ENCODE data around the gene ARMH2.
"Not testable (repeated sequence)": the region's sequence is repeated elsewhere in the genome, so short reads cannot be mapped to it uniquely, and the experiment has no call there.

ARMH2 gene

DNA sequence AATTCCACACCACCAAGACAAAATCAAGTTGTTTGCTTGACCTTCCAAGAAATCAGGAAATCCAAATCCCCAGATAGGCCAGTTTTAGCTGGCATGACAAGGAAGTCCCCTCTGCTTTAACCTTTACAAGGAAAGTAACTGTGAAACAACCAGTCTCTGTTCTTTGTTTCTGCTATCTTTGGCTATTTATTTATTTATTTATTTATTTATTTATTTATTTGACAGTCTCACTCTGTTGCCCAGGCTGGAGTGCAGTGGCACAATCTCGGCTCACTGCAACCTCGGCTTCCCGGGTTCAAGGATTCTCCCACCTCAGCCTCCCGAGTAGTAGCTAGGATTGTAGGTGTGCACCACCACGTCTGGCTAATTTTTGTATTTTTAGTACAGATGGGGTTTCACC is 38.5 kb downstream of the ARMH2 start:
- POLR2A ChIA-PET: interaction anchor here (0.6 kb wide), 1 partner anchor 1106 kb away, joined by 3 read pairs; no protein-coding TSS in a partner anchor

DNA sequence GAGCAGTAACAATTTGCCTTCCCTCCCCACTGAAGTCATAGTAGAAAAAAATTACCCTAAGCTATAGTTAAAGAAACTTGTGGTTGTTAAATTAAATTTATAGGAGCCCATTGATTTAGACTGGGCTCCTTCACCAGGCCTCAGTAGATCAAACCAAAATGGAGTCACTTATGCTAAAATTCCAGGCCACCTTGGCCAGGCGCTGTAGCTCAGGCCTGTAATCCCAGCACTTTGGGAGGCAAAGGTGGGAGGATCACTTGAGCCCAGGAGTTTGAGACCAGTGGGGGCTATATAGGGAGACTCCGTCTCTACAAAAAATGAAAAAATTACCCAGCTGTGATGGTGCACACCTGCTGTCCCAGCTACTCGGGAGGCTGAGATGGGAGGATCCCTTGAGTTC is 39.0 kb downstream of the ARMH2 start:
- H3K36me3 ChIP-seq (ENCODE audit: control insufficient read depth in 4 of 4, insufficient read depth in 4 of 4, low read length in 3 of 4): no peaks in the 10 kb centered on the region
- H3K9me3 ChIP-seq (ENCODE audit: control extremely low read depth in 1 of 5, control insufficient read depth in 4 of 5, insufficient read depth in 2 of 5, low read depth in 1 of 5, low read length in 4 of 5): no peaks in the 10 kb centered on the region
- H3K27ac ChIP-seq (ENCODE audit: insufficient read depth in 1 of 2, low read depth in 1 of 2, low read length in 2 of 2, poor library complexity in 1 of 2, severe bottlenecking in 2 of 2): no peak overlapping the region
- H3K27me3 ChIP-seq (replicated peaks in 2 of 5; ENCODE audit: control insufficient read depth in 4 of 5, insufficient read depth in 5 of 5, low read length in 4 of 5): no peaks in the 10 kb centered on the region
- ChIA-PET CTCF (interaction anchor here (1.3 kb wide), 1 partner anchor 177 kb away, joined by 3 read pairs; no protein-coding TSS in a partner anchor), POLR2A (interaction anchor here (0.6 kb wide), 1 partner anchor 1106 kb away, joined by 3 read pairs; no protein-coding TSS in a partner anchor)
- WGBS (ENCODE audit: insufficient coverage): 100% methylated on average over 2 of the region's 3 CpGs
- H3K4me3 ChIP-seq (ENCODE audit: control insufficient read depth in 1 of 7, extremely low read depth in 1 of 7, insufficient read depth in 4 of 7, low read depth in 2 of 7, low read length in 6 of 7): no peak overlapping the region
- peaks cover 0 to 4% (median 0%) of the 10 kb centered on the region in 4 experiments for H3K4me1 ChIP-seq (ENCODE audit: control extremely low read depth in 1 of 4, control insufficient read depth in 4 of 4, insufficient read depth in 4 of 4, low read length in 3 of 4)
- no peak for DNase-seq

More for the DNA sequence above, 38.5 kb downstream of the ARMH2 start:
- CTCF ChIA-PET: interaction anchor here (1.9 kb wide), 1 partner anchor 21 kb away, joined by 5 read pairs; no protein-coding TSS in a partner anchor
- H3K4me1 ChIP-seq (ENCODE audit: control extremely low read depth in 1 of 4, control insufficient read depth in 4 of 4, insufficient read depth in 4 of 4, low read length in 3 of 4): peaks cover 0 to 4% (median 0%) of the 10 kb centered on the region in 4 experiments
- 100% methylated on average over 5 of the region's 5 CpGs for WGBS (ENCODE audit: insufficient coverage)
- H3K9me3 ChIP-seq (ENCODE audit: control extremely low read depth in 1 of 5, control insufficient read depth in 4 of 5, insufficient read depth in 2 of 5, low read depth in 1 of 5, low read length in 4 of 5): no peaks in the 10 kb centered on the region
- no peak overlapping the region for H3K27ac ChIP-seq (ENCODE audit: insufficient read depth in 1 of 2, low read depth in 1 of 2, low read length in 2 of 2, poor library complexity in 1 of 2, severe bottlenecking in 2 of 2)
- H3K27me3 ChIP-seq (replicated peaks in 2 of 5; ENCODE audit: control insufficient read depth in 4 of 5, insufficient read depth in 5 of 5, low read length in 4 of 5): no peaks in the 10 kb centered on the region
- H3K36me3 ChIP-seq (ENCODE audit: control insufficient read depth in 4 of 4, insufficient read depth in 4 of 4, low read length in 3 of 4): no peaks in the 10 kb centered on the region
- no peak overlapping the region for H3K4me3 ChIP-seq (ENCODE audit: control insufficient read depth in 1 of 7, extremely low read depth in 1 of 7, insufficient read depth in 4 of 7, low read depth in 2 of 7, low read length in 6 of 7)
- DNase-seq: no peak

DNA sequence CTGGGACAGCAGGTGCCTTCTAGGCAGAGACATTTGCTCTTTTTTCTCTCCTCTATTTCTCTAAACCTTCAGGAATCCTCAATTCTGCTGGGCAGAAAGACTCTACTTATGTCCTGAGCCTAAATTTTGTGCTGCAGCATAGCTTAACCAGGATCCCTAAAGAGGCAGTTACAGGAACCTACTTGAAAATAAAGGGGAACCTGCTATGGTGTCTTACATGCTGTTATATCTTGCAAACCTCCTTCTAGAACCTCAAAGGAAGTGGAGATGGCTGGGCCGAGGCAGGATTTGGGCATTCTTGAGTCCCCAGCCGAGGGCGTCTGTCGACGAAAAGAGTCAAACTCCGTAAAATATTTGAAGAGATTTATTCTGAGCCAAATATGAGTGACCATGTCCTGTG is 41.1 kb downstream of the ARMH2 start:
- H3K9me3 ChIP-seq (ENCODE audit: control extremely low read depth in 1 of 5, control insufficient read depth in 4 of 5, insufficient read depth in 2 of 5, low read depth in 1 of 5, low read length in 4 of 5): no peaks in the 10 kb centered on the region
- DNase-seq: peak in 2 of 3 donors; percentile 14 to 23
- no peak overlapping the region for H3K4me3 ChIP-seq (ENCODE audit: control insufficient read depth in 1 of 7, extremely low read depth in 1 of 7, insufficient read depth in 4 of 7, low read depth in 2 of 7, low read length in 6 of 7)
- CTCF ChIA-PET: interaction anchor here (1.6 kb wide), 1 partner anchor 9 kb away, joined by 3 read pairs; no protein-coding TSS in a partner anchor
- no peak overlapping the region for H3K27ac ChIP-seq (ENCODE audit: insufficient read depth in 1 of 2, low read depth in 1 of 2, low read length in 2 of 2, poor library complexity in 1 of 2, severe bottlenecking in 2 of 2)
- no peaks in the 10 kb centered on the region for H3K27me3 ChIP-seq (replicated peaks in 2 of 5; ENCODE audit: control insufficient read depth in 4 of 5, insufficient read depth in 5 of 5, low read length in 4 of 5)
- POLR2A ChIA-PET: no interaction called here
- WGBS (ENCODE audit: insufficient coverage): 71% methylated on average over 6 of the region's 6 CpGs
- peaks cover 0 to 4% (median under 1%) of the 10 kb centered on the region in 4 experiments for H3K4me1 ChIP-seq (ENCODE audit: control extremely low read depth in 1 of 4, control insufficient read depth in 4 of 4, insufficient read depth in 4 of 4, low read length in 3 of 4)
- no peaks in the 10 kb centered on the region for H3K36me3 ChIP-seq (ENCODE audit: control insufficient read depth in 4 of 4, insufficient read depth in 4 of 4, low read length in 3 of 4)

DNA sequence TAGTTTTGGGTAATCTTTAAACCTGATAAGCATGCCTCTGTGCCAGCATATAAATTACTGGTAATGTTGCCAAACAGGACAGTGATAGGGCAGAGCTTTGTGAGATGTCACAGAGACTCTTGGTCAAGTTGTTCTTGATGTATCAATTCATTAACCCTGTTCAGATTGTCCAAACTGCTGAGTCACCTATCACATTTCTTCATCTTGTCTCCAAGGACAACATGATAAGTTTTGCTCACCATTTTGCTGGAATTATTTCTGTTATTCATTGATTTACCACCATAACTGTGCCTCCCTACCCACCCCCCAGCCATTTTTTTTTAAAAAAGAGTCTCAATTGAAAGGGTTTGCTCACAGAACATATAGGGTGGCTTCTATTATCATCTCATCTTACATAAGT is 43.4 kb downstream of the ARMH2 start:
- Histone ChIP-seq H3K36me3 (ENCODE audit: control insufficient read depth in 4 of 4, insufficient read depth in 4 of 4, low read length in 3 of 4) (no peaks in the 10 kb centered on the region), H3K27ac (ENCODE audit: insufficient read depth in 1 of 2, low read depth in 1 of 2, low read length in 2 of 2, poor library complexity in 1 of 2, severe bottlenecking in 2 of 2) (no peak overlapping the region), H3K9me3 (ENCODE audit: control extremely low read depth in 1 of 5, control insufficient read depth in 4 of 5, insufficient read depth in 2 of 5, low read depth in 1 of 5, low read length in 4 of 5) (no peaks in the 10 kb centered on the region), H3K27me3 (replicated peaks in 2 of 5; ENCODE audit: control insufficient read depth in 4 of 5, insufficient read depth in 5 of 5, low read length in 4 of 5) (no peaks in the 10 kb centered on the region), H3K4me1 (ENCODE audit: control extremely low read depth in 1 of 4, control insufficient read depth in 4 of 4, insufficient read depth in 4 of 4, low read length in 3 of 4) (peaks cover 0 to 4% (median 1%) of the 10 kb centered on the region in 4 experiments), H3K4me3 (ENCODE audit: control insufficient read depth in 1 of 7, extremely low read depth in 1 of 7, insufficient read depth in 4 of 7, low read depth in 2 of 7, low read length in 6 of 7) (no peak overlapping the region)
- ChIA-PET CTCF (no interaction called here), POLR2A (no interaction called here)
- DNase-seq: peak in 2 of 3 donors; percentile 16 to 29

DNA sequence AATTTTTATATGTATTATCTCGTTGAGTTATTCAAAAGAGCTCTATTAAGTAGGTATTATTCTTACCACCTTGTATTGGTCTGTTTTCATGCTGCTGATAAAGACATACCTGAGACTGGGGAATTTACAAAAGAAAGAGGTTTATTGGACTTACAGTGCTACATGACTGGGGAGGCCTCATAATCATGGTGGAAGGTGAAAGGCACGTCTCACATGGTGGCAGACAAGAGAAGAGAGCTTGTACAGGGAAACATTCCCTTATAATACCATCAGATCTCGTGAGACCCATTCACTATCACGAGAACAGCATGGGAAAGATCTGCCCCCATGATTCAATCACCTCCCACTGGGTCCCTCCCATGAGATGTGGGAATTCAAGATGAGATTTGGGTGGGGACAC is 44.3 kb downstream of the ARMH2 start:
- H3K9me3 ChIP-seq (ENCODE audit: control extremely low read depth in 1 of 5, control insufficient read depth in 4 of 5, insufficient read depth in 2 of 5, low read depth in 1 of 5, low read length in 4 of 5); H3K27me3 ChIP-seq (replicated peaks in 2 of 5; ENCODE audit: control insufficient read depth in 4 of 5, insufficient read depth in 5 of 5, low read length in 4 of 5); H3K4me1 ChIP-seq (ENCODE audit: control extremely low read depth in 1 of 4, control insufficient read depth in 4 of 4, insufficient read depth in 4 of 4, low read length in 3 of 4); POLR2A ChIA-PET; H3K36me3 ChIP-seq (ENCODE audit: control insufficient read depth in 4 of 4, insufficient read depth in 4 of 4, low read length in 3 of 4); H3K27ac ChIP-seq (ENCODE audit: insufficient read depth in 1 of 2, low read depth in 1 of 2, low read length in 2 of 2, poor library complexity in 1 of 2, severe bottlenecking in 2 of 2); DNase-seq; H3K4me3 ChIP-seq (ENCODE audit: control insufficient read depth in 1 of 7, extremely low read depth in 1 of 7, insufficient read depth in 4 of 7, low read depth in 2 of 7, low read length in 6 of 7): not testable (repeated sequence)
- WGBS (ENCODE audit: insufficient coverage): no CpG with 5 or more reads among the region's 4 CpGs
- CTCF ChIA-PET: interaction anchor here (1.0 to 1.7 kb wide), 2 partner anchors 10 to 21 kb away, joined by 4 read pairs; partner anchors contain the start of gene GMNN

DNA sequence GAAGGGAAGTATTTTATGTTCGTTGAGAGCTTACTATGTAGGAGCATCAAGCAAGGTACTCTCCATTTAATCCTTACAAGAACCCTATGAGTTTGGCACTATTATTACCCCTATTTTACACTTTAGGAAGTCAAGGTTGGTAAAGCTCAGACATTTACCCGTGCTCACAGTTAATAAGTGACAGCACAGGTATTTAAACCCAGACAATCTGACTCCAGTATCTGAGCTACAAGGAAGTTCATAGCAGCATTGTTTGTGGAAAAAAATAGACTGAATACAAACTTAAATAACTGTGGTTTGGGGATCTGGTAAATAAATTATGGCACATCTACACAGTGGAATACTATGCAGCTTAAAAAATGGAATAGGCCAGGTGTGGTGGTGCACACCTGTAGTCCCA is 45.2 kb downstream of the ARMH2 start:
- DNase-seq: no peak
- Histone ChIP-seq H3K4me1 (ENCODE audit: control extremely low read depth in 1 of 4, control insufficient read depth in 4 of 4, insufficient read depth in 4 of 4, low read length in 3 of 4) (peaks cover 0 to 7% (median 3%) of the 10 kb centered on the region in 4 experiments), H3K36me3 (ENCODE audit: control insufficient read depth in 4 of 4, insufficient read depth in 4 of 4, low read length in 3 of 4) (no peaks in the 10 kb centered on the region), H3K4me3 (ENCODE audit: control insufficient read depth in 1 of 7, extremely low read depth in 1 of 7, insufficient read depth in 4 of 7, low read depth in 2 of 7, low read length in 6 of 7) (no peak overlapping the region), H3K27ac (ENCODE audit: insufficient read depth in 1 of 2, low read depth in 1 of 2, low read length in 2 of 2, poor library complexity in 1 of 2, severe bottlenecking in 2 of 2) (no peak overlapping the region), H3K27me3 (replicated peaks in 2 of 5; ENCODE audit: control insufficient read depth in 4 of 5, insufficient read depth in 5 of 5, low read length in 4 of 5) (no peaks in the 10 kb centered on the region), H3K9me3 (ENCODE audit: control extremely low read depth in 1 of 5, control insufficient read depth in 4 of 5, insufficient read depth in 2 of 5, low read depth in 1 of 5, low read length in 4 of 5) (no peaks in the 10 kb centered on the region)
- WGBS (ENCODE audit: insufficient coverage): 100% methylated on average over 1 of the region's 2 CpGs
- CTCF ChIA-PET: interaction anchor here (0.8 to 1.7 kb wide), 4 partner anchors 9 to 22 kb away, joined by 3 to 4 read pairs (median 4); partner anchors contain the start of gene GMNN
- POLR2A ChIA-PET: no interaction called here

DNA sequence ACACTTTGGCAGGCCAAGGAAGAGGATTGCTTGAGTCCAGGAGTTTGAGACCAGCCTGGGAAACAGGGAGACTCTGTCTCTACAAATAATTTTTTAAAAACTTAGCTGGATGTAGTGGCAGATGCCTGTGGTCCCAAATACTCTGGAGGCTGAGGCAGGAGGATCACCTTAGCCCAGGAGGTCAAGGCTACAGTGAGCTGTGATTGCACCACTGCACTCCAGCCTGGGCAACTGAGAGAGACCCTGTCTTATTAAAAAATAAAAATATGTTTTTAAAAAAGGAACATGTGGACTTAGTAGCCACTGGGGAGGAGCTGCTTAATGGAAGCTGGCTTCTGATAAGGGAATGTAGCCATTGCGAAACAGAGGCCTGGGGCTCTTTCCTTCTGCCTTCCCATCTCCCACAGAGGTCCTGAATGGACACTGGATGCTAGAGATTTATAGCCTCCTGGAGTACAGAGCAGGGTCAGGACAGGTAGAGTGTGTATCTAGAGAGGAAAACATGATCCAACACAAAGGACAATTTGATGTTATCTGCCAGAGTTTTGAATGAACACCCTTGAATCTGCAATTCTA is 45.7 kb downstream of the ARMH2 start:
- ChIA-PET CTCF (interaction anchor here (0.8 to 1.7 kb wide), 3 partner anchors 8 to 17 kb away, joined by 3 to 4 read pairs (median 3); no protein-coding TSS in a partner anchor), POLR2A (no interaction called here)

More for the DNA sequence above, 45.7 kb downstream of the ARMH2 start:
- no peaks in the 10 kb centered on the region for H3K9me3 ChIP-seq (ENCODE audit: control extremely low read depth in 1 of 5, control insufficient read depth in 4 of 5, insufficient read depth in 2 of 5, low read depth in 1 of 5, low read length in 4 of 5)
- H3K4me3 ChIP-seq (ENCODE audit: control insufficient read depth in 1 of 7, extremely low read depth in 1 of 7, insufficient read depth in 4 of 7, low read depth in 2 of 7, low read length in 6 of 7): no peak overlapping the region
- no peak for DNase-seq
- no peak overlapping the region for H3K27ac ChIP-seq (ENCODE audit: insufficient read depth in 1 of 2, low read depth in 1 of 2, low read length in 2 of 2, poor library complexity in 1 of 2, severe bottlenecking in 2 of 2)
- H3K4me1 ChIP-seq (ENCODE audit: control extremely low read depth in 1 of 4, control insufficient read depth in 4 of 4, insufficient read depth in 4 of 4, low read length in 3 of 4): peaks cover 0 to 7% (median 3%) of the 10 kb centered on the region in 4 experiments
- H3K27me3 ChIP-seq (replicated peaks in 2 of 5; ENCODE audit: control insufficient read depth in 4 of 5, insufficient read depth in 5 of 5, low read length in 4 of 5): no peaks in the 10 kb centered on the region
- no peaks in the 10 kb centered on the region for H3K36me3 ChIP-seq (ENCODE audit: control insufficient read depth in 4 of 4, insufficient read depth in 4 of 4, low read length in 3 of 4)
- WGBS (ENCODE audit: insufficient coverage): no CpG with 5 or more reads among the region's 1 CpG
